Measurements from ENCODE around the gene AP1M2.

- TF ChIP-seq GLIS3 (CRISPR knock-in tag; IDR thresholded peaks at IDR 0.05): no peak
- TF ChIP-seq PPARA (CRISPR knock-in tag; IDR thresholded peaks at IDR 0.05; ENCODE audit: borderline replicate concordance): no peak
- no peak for TF ChIP-seq OSR1 (CRISPR knock-in tag; IDR thresholded peaks at IDR 0.05)
- no peak for TF ChIP-seq PATZ1 (CRISPR knock-in tag; IDR thresholded peaks at IDR 0.05; ENCODE audit: borderline replicate concordance)
- TF ChIP-seq CREB5 (CRISPR knock-in tag; IDR thresholded peaks at IDR 0.05; ENCODE audit: low read depth): no peak
- no peak for TF ChIP-seq ZNF8 (CRISPR knock-in tag; IDR thresholded peaks at IDR 0.05)
- TF ChIP-seq POU6F1 (CRISPR knock-in tag; IDR thresholded peaks at IDR 0.05; ENCODE audit: borderline replicate concordance, low read depth): no peak
- TF ChIP-seq SNAI2 (CRISPR knock-in tag; IDR thresholded peaks at IDR 0.05): no peak
- TF ChIP-seq RARB (CRISPR knock-in tag; IDR thresholded peaks at IDR 0.05): no peak
- TF ChIP-seq ZFP3 (CRISPR knock-in tag; IDR thresholded peaks at IDR 0.05): no peak
- TF ChIP-seq ARNTL (CRISPR knock-in tag; IDR thresholded peaks at IDR 0.05; ENCODE audit: borderline replicate concordance, low read depth): no peak
Measured at GRCh38 chr19:10575011-10575716, 11.9 kb downstream of the AP1M2 start.

Data from SK-N-SH treated with all-trans-retinoic acid at 6 μM for 48 hours (cell line).